ENCODE data around the gene EP400. TPM values are rescaled to one million over a fixed set of nuclear protein-coding genes. Genes with fewer than 3 reads are reported as not detected.

The EP400 gene
- total and polyA plus RNA-seq, 2 of the 4 experiments (the other 2 are of a cell fraction) = 4.3 to 11.4 TPM

DNA sequence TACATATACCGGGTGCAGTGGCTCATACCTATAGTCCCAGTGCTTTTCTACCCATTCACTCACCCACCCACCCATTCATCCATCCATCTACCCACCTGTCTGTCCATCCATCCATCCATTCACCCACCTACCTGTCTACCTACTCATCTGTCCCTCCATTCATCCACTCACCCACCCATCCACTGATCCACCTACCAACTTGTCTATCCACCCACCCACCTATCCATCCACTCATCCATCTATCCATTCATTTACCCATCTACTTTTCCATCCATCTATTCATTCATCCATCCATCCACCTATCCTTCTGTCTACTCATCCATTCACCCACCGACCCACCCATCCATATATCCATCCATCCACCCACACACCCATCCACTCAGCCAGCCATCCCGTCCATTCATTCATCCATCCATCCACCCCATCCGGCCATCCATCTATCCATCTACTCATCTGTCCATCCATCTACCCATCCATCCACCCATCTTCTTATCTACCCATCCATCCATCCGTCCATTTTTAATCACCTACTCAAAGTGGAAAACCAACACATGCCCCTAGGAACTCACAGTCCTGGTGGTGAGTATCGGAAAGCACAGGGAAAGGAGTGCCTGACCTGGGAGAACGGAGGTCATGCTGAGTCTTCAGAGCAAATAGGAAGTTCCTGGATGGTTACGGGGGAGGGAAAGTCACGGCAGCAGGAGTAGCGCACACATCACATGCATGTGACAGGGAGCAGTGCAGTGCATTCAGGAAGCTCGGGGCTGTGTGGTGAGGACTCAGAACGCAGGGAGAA, 174.4 kb downstream of the EP400 start:
- Histone ChIP-seq H4K5ac (ENCODE audit: low read depth, low read length) (no peak overlapping the region), H2AK5ac (ENCODE audit: low read depth, low read length) (no peak overlapping the region), H2BK120ac (ENCODE audit: low read depth, low read length) (no peak overlapping the region), H4K8ac (ENCODE audit: low read depth in 2 of 2, low read length in 2 of 2) (no peak overlapping the region), H3K4me1 (ENCODE audit: control insufficient read depth, insufficient read depth, low read length) (no peaks in the 10 kb centered on the region), H3K79me1 (ENCODE audit: low read depth in 1 of 2, low read length in 2 of 2) (no peaks in the 10 kb centered on the region), H3K56ac (ENCODE audit: extremely low read depth, insufficient read depth, low read length) (no peak overlapping the region), H3K27me3 (ENCODE audit: control insufficient read depth, insufficient read depth, low read length) (no peaks in the 10 kb centered on the region), H3K27ac (ENCODE audit: insufficient read depth, low read length) (no peak overlapping the region), H4K20me1 (ENCODE audit: insufficient read depth, low read length) (no peaks in the 10 kb centered on the region), H2AFZ (replicated peaks; ENCODE audit: low read length, poor library complexity) (no peak overlapping the region), H3K36me3 (ENCODE audit: control insufficient read depth, insufficient read depth, low read length) (peaks cover 43% of the 10 kb centered on the region), H3K4me2 (ENCODE audit: low read depth, low read length) (no peak overlapping the region), H3K9ac (ENCODE audit: low read depth, low read length) (no peak overlapping the region), H2BK20ac (ENCODE audit: low read depth, low read length) (no peak overlapping the region), H3K4ac (ENCODE audit: low read depth, low read length) (no peak overlapping the region), H3K9me1 (ENCODE audit: insufficient read depth, low read length) (no peaks in the 10 kb centered on the region), H2AK9ac (replicated peaks; ENCODE audit: low read depth, low read length, poor library complexity) (no peak overlapping the region), H4K91ac (ENCODE audit: insufficient read depth, low read depth, low read length) (no peak overlapping the region), H3K23ac (ENCODE audit: low read depth, low read length) (no peak overlapping the region), H3K18ac (ENCODE audit: low read depth, low read length) (no peak overlapping the region), H3K9me3 (ENCODE audit: control insufficient read depth, insufficient read depth, low read length) (peaks cover 2% of the 10 kb centered on the region; the same call in 1 of the 2 replicates), H2BK5ac (ENCODE audit: low read depth, low read length, poor library complexity, severe bottlenecking) (peak overlapping the region; percentile 39), H3K4me3 (ENCODE audit: insufficient read depth, low read depth, low read length) (no peak overlapping the region), H3K14ac (replicated peaks; ENCODE audit: low read depth, low read length) (no peak overlapping the region), H2BK15ac (ENCODE audit: low read depth, low read length) (no peak overlapping the region)
- ChIA-PET CTCF (no interaction called here), POLR2A (ENCODE audit: unreplicated experiment) (interaction anchor here (0.6 kb wide), 1 partner anchor 18 kb away, joined by 6 read pairs; no protein-coding TSS in a partner anchor)
- ATAC-seq (ENCODE audit: low read depth) = no peak
- BruUV-seq (replicated peaks) = no TSS peak
- 84% methylated on average over 8 of the region's 12 CpGs; no CpG with 5 or more reads in 1 of the 2 experiments for WGBS, 2 experiments (ENCODE audit: extremely low coverage in 2 of 2, insufficient read length in 1 of 2)
- intact Hi-C loops (cut with micrococcal nuclease) = no loop called here
- no peak for DNase-seq
- dilution Hi-C loops (cut with HindIII; ENCODE audit: low sequenced_read_pairs, unreplicated experiment) = no loop called here
- in situ Hi-C loops (cut with MboI; ENCODE audit: low sequenced_read_pairs) = no loop called here
- TF ChIP-seq, protein P1, sequence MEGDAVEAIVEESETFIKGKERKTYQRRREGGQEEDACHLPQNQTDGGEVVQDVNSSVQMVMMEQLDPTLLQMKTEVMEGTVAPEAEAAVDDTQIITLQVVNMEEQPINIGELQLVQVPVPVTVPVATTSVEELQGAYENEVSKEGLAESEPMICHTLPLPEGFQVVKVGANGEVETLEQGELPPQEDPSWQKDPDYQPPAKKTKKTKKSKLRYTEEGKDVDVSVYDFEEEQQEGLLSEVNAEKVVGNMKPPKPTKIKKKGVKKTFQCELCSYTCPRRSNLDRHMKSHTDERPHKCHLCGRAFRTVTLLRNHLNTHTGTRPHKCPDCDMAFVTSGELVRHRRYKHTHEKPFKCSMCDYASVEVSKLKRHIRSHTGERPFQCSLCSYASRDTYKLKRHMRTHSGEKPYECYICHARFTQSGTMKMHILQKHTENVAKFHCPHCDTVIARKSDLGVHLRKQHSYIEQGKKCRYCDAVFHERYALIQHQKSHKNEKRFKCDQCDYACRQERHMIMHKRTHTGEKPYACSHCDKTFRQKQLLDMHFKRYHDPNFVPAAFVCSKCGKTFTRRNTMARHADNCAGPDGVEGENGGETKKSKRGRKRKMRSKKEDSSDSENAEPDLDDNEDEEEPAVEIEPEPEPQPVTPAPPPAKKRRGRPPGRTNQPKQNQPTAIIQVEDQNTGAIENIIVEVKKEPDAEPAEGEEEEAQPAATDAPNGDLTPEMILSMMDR (conservative IDR thresholded peaks at IDR 0.05; ENCODE audit: low read depth, low read length) = no peak
- TF ChIP-seq RAD21 (IDR thresholded peaks at IDR 0.05; ENCODE audit: low read length) = no peak
- TF ChIP-seq, protein P2, sequence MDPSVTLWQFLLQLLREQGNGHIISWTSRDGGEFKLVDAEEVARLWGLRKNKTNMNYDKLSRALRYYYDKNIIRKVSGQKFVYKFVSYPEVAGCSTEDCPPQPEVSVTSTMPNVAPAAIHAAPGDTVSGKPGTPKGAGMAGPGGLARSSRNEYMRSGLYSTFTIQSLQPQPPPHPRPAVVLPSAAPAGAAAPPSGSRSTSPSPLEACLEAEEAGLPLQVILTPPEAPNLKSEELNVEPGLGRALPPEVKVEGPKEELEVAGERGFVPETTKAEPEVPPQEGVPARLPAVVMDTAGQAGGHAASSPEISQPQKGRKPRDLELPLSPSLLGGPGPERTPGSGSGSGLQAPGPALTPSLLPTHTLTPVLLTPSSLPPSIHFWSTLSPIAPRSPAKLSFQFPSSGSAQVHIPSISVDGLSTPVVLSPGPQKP (IDR thresholded peaks at IDR 0.05; ENCODE audit: borderline replicate concordance, low read depth, low read length) = no peak
- TF ChIP-seq MAZ (IDR thresholded peaks at IDR 0.05; ENCODE audit: borderline replicate concordance, low read depth, low read length) = no peak
- no peak for TF ChIP-seq CEBPB (IDR thresholded peaks at IDR 0.05; ENCODE audit: low read depth, low read length)
- no peak for TF ChIP-seq POLR2A (IDR thresholded peaks at IDR 0.05; ENCODE audit: low read depth, low read length)
- no peak for TF ChIP-seq RFX5 (IDR thresholded peaks at IDR 0.05; ENCODE audit: low read depth, low read length)
- TF ChIP-seq, protein P3, sequence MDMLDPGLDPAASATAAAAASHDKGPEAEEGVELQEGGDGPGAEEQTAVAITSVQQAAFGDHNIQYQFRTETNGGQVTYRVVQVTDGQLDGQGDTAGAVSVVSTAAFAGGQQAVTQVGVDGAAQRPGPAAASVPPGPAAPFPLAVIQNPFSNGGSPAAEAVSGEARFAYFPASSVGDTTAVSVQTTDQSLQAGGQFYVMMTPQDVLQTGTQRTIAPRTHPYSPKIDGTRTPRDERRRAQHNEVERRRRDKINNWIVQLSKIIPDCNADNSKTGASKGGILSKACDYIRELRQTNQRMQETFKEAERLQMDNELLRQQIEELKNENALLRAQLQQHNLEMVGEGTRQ (IDR thresholded peaks at IDR 0.05; ENCODE audit: low read depth, low read length) = no peak
- no peak for TF ChIP-seq MXI1 (IDR thresholded peaks at IDR 0.05; ENCODE audit: borderline replicate concordance, low read depth, low read length)
- no peak for TF ChIP-seq SMC3 (IDR thresholded peaks at IDR 0.05; ENCODE audit: low read depth, low read length)
- no peak for TF ChIP-seq FOS (IDR thresholded peaks at IDR 0.05; ENCODE audit: low read depth, low read length)
- TF ChIP-seq BHLHE40 (IDR thresholded peaks at IDR 0.05; ENCODE audit: low read depth, low read length) = no peak
- TF ChIP-seq NFE2L2 (IDR thresholded peaks at IDR 0.05; ENCODE audit: low read depth, low read length) = no peak
- TF ChIP-seq MAFK (IDR thresholded peaks at IDR 0.05; ENCODE audit: low read depth, low read length) = no peak
- no peak for TF ChIP-seq RCOR1 (IDR thresholded peaks at IDR 0.05; ENCODE audit: insufficient replicate concordance, low read length)
